ENCODE measurements around the gene PSMD2. TPM values are rescaled to one million over a fixed set of nuclear protein-coding genes. Genes with fewer than 3 reads are reported as not detected.

Gene PSMD2
- total RNA-seq, 3 donors from 2014 or later (not counting 1 experiment from before 2014, with no cell fraction given), result 218 to 237 (median 231) TPM

- intact Hi-C loops (cut with micrococcal nuclease), result loop anchor here (1.0 to 2.0 kb wide), 2 partner anchors 15 to 27 kb away; no protein-coding TSS in a partner anchor
- 2% methylated on average over 77 of the region's 77 CpGs for WGBS (ENCODE audit: insufficient coverage)
Observed at GRCh38 chr3:184335661-184336546, 36.9 kb downstream of the PSMD2 start.

DNA sequence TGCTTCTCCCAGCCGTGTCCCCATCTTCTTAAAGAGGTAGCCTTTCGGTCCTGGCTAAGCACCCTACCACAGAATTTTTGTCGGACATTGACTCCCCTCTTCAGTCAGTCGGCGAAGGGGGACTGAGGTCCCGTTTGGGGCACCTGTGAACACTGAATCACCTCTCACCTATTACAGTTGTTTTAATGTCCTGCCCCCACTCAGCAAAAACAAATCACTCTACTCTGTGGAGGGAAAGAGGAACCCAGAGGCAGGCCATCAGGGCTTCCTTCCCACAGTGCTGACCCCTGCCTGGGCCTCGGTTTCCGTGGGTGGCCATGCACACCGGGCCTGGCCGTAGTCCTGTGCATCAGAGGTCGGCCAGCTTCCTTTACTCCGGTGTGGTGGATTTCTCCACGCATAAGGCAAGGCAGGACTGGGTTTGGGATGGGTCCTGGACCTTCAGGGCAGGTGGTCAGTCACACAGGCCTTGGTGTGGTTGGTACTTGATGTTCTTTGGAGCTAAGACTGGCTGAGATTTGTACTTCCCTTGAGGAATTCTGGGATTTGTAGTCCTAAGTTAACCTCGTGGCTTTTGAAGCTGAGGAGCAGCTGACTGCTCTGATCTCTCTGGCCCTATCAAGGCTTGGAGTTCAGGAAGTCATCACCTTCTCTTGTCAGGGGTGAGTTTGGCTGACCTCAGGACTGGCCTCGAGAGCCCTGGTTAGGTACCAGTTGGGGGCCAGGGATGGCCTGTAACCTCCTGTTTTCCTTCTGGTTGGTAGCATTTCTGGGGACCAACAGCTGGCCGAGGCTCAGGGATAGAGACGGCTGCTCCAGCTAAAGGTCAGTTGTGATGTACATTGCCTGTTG, 37.7 kb downstream of the PSMD2 start:
- H3K4me3 Mint-ChIP-seq, result peak overlapping the region; percentile 90
- H3K36me3 ChIP-seq (ENCODE audit: control insufficient read depth, insufficient read depth, low read length), result peaks cover 32% of the 10 kb centered on the region
- DNase-seq (peak in 1 of 2 donors; percentile 30), ATAC-seq (peak in 1 of 3 donors; percentile 18)
- H3K9me3 ChIP-seq (ENCODE audit: control insufficient read depth, insufficient read depth, low read length), result no peaks in the 10 kb centered on the region
- peak overlapping the region; percentile 51 for H3K4me3 ChIP-seq (ENCODE audit: low read length)
- H3K27ac ChIP-seq (ENCODE audit: low read length), result peak overlapping the region; percentile 97
- peaks cover 8% of the 10 kb centered on the region for H3K36me3 Mint-ChIP-seq
- peak overlapping the region; percentile 78 to 80 for H3K27ac Mint-ChIP-seq
- H3K4me1 Mint-ChIP-seq, result peaks cover 17 to 45% of the 10 kb centered on the region in 2 donors
- H3K4me1 ChIP-seq (ENCODE audit: control insufficient read depth, insufficient read depth, low read length), result peaks cover 23% of the 10 kb centered on the region
- TF ChIP-seq, protein P1, sequence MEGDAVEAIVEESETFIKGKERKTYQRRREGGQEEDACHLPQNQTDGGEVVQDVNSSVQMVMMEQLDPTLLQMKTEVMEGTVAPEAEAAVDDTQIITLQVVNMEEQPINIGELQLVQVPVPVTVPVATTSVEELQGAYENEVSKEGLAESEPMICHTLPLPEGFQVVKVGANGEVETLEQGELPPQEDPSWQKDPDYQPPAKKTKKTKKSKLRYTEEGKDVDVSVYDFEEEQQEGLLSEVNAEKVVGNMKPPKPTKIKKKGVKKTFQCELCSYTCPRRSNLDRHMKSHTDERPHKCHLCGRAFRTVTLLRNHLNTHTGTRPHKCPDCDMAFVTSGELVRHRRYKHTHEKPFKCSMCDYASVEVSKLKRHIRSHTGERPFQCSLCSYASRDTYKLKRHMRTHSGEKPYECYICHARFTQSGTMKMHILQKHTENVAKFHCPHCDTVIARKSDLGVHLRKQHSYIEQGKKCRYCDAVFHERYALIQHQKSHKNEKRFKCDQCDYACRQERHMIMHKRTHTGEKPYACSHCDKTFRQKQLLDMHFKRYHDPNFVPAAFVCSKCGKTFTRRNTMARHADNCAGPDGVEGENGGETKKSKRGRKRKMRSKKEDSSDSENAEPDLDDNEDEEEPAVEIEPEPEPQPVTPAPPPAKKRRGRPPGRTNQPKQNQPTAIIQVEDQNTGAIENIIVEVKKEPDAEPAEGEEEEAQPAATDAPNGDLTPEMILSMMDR (IDR thresholded peaks at IDR 0.05), result no peak
- no peaks in the 10 kb centered on the region for H3K27me3 ChIP-seq (ENCODE audit: control insufficient read depth, insufficient read depth, low read length)
- 34% methylated on average over 17 of the region's 17 CpGs for WGBS (ENCODE audit: insufficient coverage)
- intact Hi-C loops (cut with micrococcal nuclease), result no loop called here
- peaks cover 0 to 7% of the 10 kb centered on the region in 2 donors for H3K27me3 Mint-ChIP-seq (ENCODE audit: low read depth in 2 of 2)
- no peaks in the 10 kb centered on the region for H3K9me3 Mint-ChIP-seq

More at GRCh38 chr3:184335661-184336546, 36.9 kb downstream of the PSMD2 start:
- Histone ChIP-seq H3K36me3 (ENCODE audit: control insufficient read depth, insufficient read depth, low read length) (peaks cover 40% of the 10 kb centered on the region), H3K4me1 (ENCODE audit: control insufficient read depth, insufficient read depth, low read length) (peaks cover 23% of the 10 kb centered on the region), H3K9me3 (ENCODE audit: control insufficient read depth, insufficient read depth, low read length) (no peaks in the 10 kb centered on the region), H3K27me3 (ENCODE audit: control insufficient read depth, insufficient read depth, low read length) (no peaks in the 10 kb centered on the region), H3K4me3 (ENCODE audit: low read length) (peak overlapping the region; percentile 51), H3K27ac (ENCODE audit: low read length) (peak overlapping the region; percentile 97)
- TF ChIP-seq, protein P1 (IDR thresholded peaks at IDR 0.05), result no peak
- peaks cover 17 to 41% of the 10 kb centered on the region in 2 donors for H3K4me1 Mint-ChIP-seq
- peak overlapping the region; percentile 90 for H3K4me3 Mint-ChIP-seq
- H3K27ac Mint-ChIP-seq, result peak overlapping the region; percentile 78 to 80
- H3K27me3 Mint-ChIP-seq (ENCODE audit: low read depth in 2 of 2), result peaks cover 0 to 7% of the 10 kb centered on the region in 2 donors
- no peaks in the 10 kb centered on the region for H3K9me3 Mint-ChIP-seq
- DNase-seq, result peak; percentile 94
- ATAC-seq, result peak; percentile 77 to 88 (median 83)
- peaks cover 8% of the 10 kb centered on the region for H3K36me3 Mint-ChIP-seq

DNA sequence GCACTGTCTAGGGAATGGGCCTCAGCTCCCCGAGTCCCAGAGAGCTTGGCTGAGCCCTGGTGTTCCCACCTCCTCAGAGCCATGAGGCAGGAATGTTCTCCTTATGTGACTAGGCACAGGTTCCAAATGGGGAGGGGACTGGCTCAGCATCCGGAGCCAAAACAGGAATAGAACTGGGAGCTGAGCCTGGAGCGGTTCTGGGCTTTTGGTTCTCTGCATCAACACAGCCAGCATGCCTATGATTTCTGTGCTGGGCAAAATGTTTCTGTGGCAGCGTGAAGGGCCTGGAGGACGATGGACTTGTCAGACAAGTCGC, 38.3 kb downstream of the PSMD2 start, which contains the start of gene FAM131A:
Gene FAM131A (plus strand): TSS at position 202 of the 316 bp plus-strand sequence. CDS start 31 bp downstream, at position 233.
- Mint-ChIP-seq H3K4me1 (peaks cover 17 to 45% of the 10 kb centered on the region in 2 donors), H3K4me3 (peak within 1 kb of the TSS; percentile 90), H3K27ac (peak within 1 kb of the TSS; percentile 78 to 80), H3K36me3 (peaks cover 5% of the 10 kb centered on the region), H3K27me3 (ENCODE audit: low read depth in 2 of 2) (peaks cover 0 to 7% of the 10 kb centered on the region in 2 donors), H3K9me3 (no peaks in the 10 kb centered on the region)
- ATAC-seq (no peak), DNase-seq (no peak)
- peak within 1 kb of the TSS; percentile 51 for H3K4me3 ChIP-seq (ENCODE audit: low read length)
- H3K27me3 ChIP-seq (ENCODE audit: control insufficient read depth, insufficient read depth, low read length), result no peaks in the 10 kb centered on the region
- H3K36me3 ChIP-seq (ENCODE audit: control insufficient read depth, insufficient read depth, low read length), result peaks cover 29% of the 10 kb centered on the region
- TF ChIP-seq, protein P1 (IDR thresholded peaks at IDR 0.05), result no peak
- intact Hi-C loops (cut with micrococcal nuclease), result no loop called here
- WGBS (ENCODE audit: insufficient coverage), result 97% methylated on average over 6 of the region's 6 CpGs
- peak within 1 kb of the TSS; percentile 97 for H3K27ac ChIP-seq (ENCODE audit: low read length)
- H3K9me3 ChIP-seq (ENCODE audit: control insufficient read depth, insufficient read depth, low read length), result no peaks in the 10 kb centered on the region
- peaks cover 23% of the 10 kb centered on the region for H3K4me1 ChIP-seq (ENCODE audit: control insufficient read depth, insufficient read depth, low read length)

All from natural killer cell (primary cell).